Measurements from ENCODE around the gene DSC3.

- TF ChIP-seq CTCF (IDR thresholded peaks at IDR 0.05; ENCODE audit: borderline replicate concordance, extremely low read depth, low read length, poor library complexity, severe bottlenecking): no peak
- no peak for TF ChIP-seq EZH2 (IDR thresholded peaks at IDR 0.05; ENCODE audit: borderline replicate concordance, low read depth, low read length, severe bottlenecking)
Measured at GRCh38 chr18:31043709-31044108, 1.2 kb upstream of the DSC3 start.

All from DND-41 (cell line).